Muscle of leg (tissue), 11 donors: ENCODE results near the gene FASN. TPM values are rescaled to one million over a fixed set of nuclear protein-coding genes. Genes with fewer than 3 reads are reported as not detected.

ENCODE experiments used
- DNase-seq: peaks from one replicate; pipeline ENCODE4 v3.0.0; 2013
- H3K27ac ChIP-seq: one replicate; pipeline ENCODE4 v1.5.1; 2013; ENCODE audit warnings: mild to moderate bottlenecking, low read length, control low read depth
- H3K27me3 ChIP-seq: one replicate; pipeline ENCODE4 v1.6.1; 2013; ENCODE audit warnings: low read length; ENCODE audit not compliant: control insufficient read depth, insufficient read depth
- H3K36me3 ChIP-seq: one replicate; pipeline ENCODE4 v1.6.1; 2013; ENCODE audit warnings: low read length; ENCODE audit not compliant: control insufficient read depth, insufficient read depth
- H3K4me1 ChIP-seq: one replicate; pipeline ENCODE4 v1.6.1; 2013; ENCODE audit warnings: low read length; ENCODE audit not compliant: control insufficient read depth, insufficient read depth
- H3K4me3 ChIP-seq: one replicate; pipeline ENCODE4 v1.5.1; 2013; ENCODE audit warnings: low read length, control low read depth
- H3K9me3 ChIP-seq: replicated peaks from 2 replicates; pipeline ENCODE4 v1.6.1; 2013; ENCODE audit warnings: low read depth, low read length; ENCODE audit not compliant: control insufficient read depth
- WGBS: methylation state at CpG from one replicate; pipeline ENCODE4 v1.1.5; 2013; ENCODE audit warnings: missing lambda C conversion rate; ENCODE audit not compliant: insufficient coverage; 5-methylcytosine and 5-hydroxymethylcytosine counted together
- polyA plus RNA-seq, 8 donors: library from polyadenylated mRNA; unstranded; fragments of 120-200 nt; gene quantifications; one replicate each; pipeline versions ENCODE4 v1.2.1 to v1.2.3, GENCODE V29; 2013; ENCODE audit warnings: inconsistent platforms in 1 of 8, low replicate concordance in 1 of 8; ENCODE audit not compliant: insufficient read length in 8 of 8, insufficient read depth in 1 of 8
- total RNA-seq: library from RNA; stranded (reverse); fragments of 120-200 nt; gene quantifications from one replicate; pipeline ENCODE4 v1.2.4, GENCODE V29; 2013

The FASN gene
- total and polyA plus RNA-seq, 9 donors = 15.4 to 53.4 (median 34.2) TPM

- WGBS = 92% methylated on average over 15 of the region's 16 CpGs
Measured at GRCh38 chr17:82049521-82049971, 48.5 kb downstream of the FASN start.

GRCh38 chr17:82049106-82049505, 48.9 kb downstream of the FASN start:
- no peaks in the 10 kb centered on the region for H3K27me3 ChIP-seq
- DNase-seq = no peak
- H3K4me3 ChIP-seq = no peak overlapping the region
- no peak overlapping the region for H3K27ac ChIP-seq
- 67% methylated on average over 3 of the region's 8 CpGs for WGBS
- H3K4me1 ChIP-seq = peaks cover 25% of the 10 kb centered on the region
- peaks cover 51% of the 10 kb centered on the region for H3K36me3 ChIP-seq
- no peaks in the 10 kb centered on the region for H3K9me3 ChIP-seq

More at GRCh38 chr17:82049521-82049971, 48.5 kb downstream of the FASN start:
- Histone ChIP-seq H3K27ac (no peak overlapping the region), H3K27me3 (no peaks in the 10 kb centered on the region), H3K9me3 (no peaks in the 10 kb centered on the region), H3K4me3 (no peak overlapping the region), H3K4me1 (peaks cover 25% of the 10 kb centered on the region), H3K36me3 (peaks cover 56% of the 10 kb centered on the region)
- DNase-seq = no peak

- WGBS = 91% methylated on average over 19 of the region's 20 CpGs
Measured at GRCh38 chr17:82048571-82048971, 49.5 kb downstream of the FASN start.

GRCh38 chr17:82047914-82048570, 50.0 kb downstream of the FASN start:
- H3K9me3 ChIP-seq = no peaks in the 10 kb centered on the region
- WGBS = 85% methylated on average over 19 of the region's 25 CpGs
- no peaks in the 10 kb centered on the region for H3K27me3 ChIP-seq
- H3K4me1 ChIP-seq = peaks cover 20% of the 10 kb centered on the region
- no peak for DNase-seq
- no peak overlapping the region for H3K4me3 ChIP-seq
- H3K27ac ChIP-seq = no peak overlapping the region
- peaks cover 43% of the 10 kb centered on the region for H3K36me3 ChIP-seq

More at GRCh38 chr17:82048571-82048971, 49.5 kb downstream of the FASN start:
- Histone ChIP-seq H3K9me3 (no peaks in the 10 kb centered on the region), H3K36me3 (peaks cover 46% of the 10 kb centered on the region), H3K27me3 (no peaks in the 10 kb centered on the region), H3K4me1 (peaks cover 24% of the 10 kb centered on the region), H3K27ac (no peak overlapping the region), H3K4me3 (no peak overlapping the region)
- DNase-seq = no peak

- Histone ChIP-seq H3K27me3 (no peaks in the 10 kb centered on the region), H3K27ac (no peak overlapping the region), H3K36me3 (peaks cover 43% of the 10 kb centered on the region), H3K9me3 (no peaks in the 10 kb centered on the region), H3K4me1 (peaks cover 14% of the 10 kb centered on the region), H3K4me3 (no peak overlapping the region)
- 85% methylated on average over 24 of the region's 24 CpGs for WGBS
- DNase-seq = no peak
Measured at GRCh38 chr17:82047379-82047778, 50.7 kb downstream of the FASN start.

- DNase-seq = no peak
- peaks cover 43% of the 10 kb centered on the region for H3K36me3 ChIP-seq
- 84% methylated on average over 21 of the region's 21 CpGs for WGBS
- no peaks in the 10 kb centered on the region for H3K27me3 ChIP-seq
- H3K9me3 ChIP-seq = no peaks in the 10 kb centered on the region
- no peak overlapping the region for H3K4me3 ChIP-seq
- H3K4me1 ChIP-seq = peaks cover 11% of the 10 kb centered on the region
- no peak overlapping the region for H3K27ac ChIP-seq
Measured at GRCh38 chr17:82046903-82047302, 51.1 kb downstream of the FASN start.

GRCh38 chr17:82045936-82046484, 52.0 kb downstream of the FASN start:
- H3K36me3 ChIP-seq = peaks cover 43% of the 10 kb centered on the region
- H3K27me3 ChIP-seq = no peaks in the 10 kb centered on the region
- no peaks in the 10 kb centered on the region for H3K9me3 ChIP-seq
- DNase-seq = no peak
- WGBS = 74% methylated on average over 7 of the region's 14 CpGs
- peaks cover 10% of the 10 kb centered on the region for H3K4me1 ChIP-seq
- no peak overlapping the region for H3K27ac ChIP-seq
- no peak overlapping the region for H3K4me3 ChIP-seq

- Histone ChIP-seq H3K27me3 (no peaks in the 10 kb centered on the region), H3K9me3 (no peaks in the 10 kb centered on the region), H3K27ac (no peak overlapping the region), H3K4me1 (no peaks in the 10 kb centered on the region), H3K36me3 (peaks cover 21% of the 10 kb centered on the region), H3K4me3 (no peak overlapping the region)
- WGBS = 48% methylated on average over 13 of the region's 16 CpGs
- no peak for DNase-seq
Measured at GRCh38 chr17:82043507-82043906, 54.5 kb downstream of the FASN start.

GRCh38 chr17:82042649-82043048, 55.4 kb downstream of the FASN start:
- Histone ChIP-seq H3K4me1 (peaks cover 5% of the 10 kb centered on the region), H3K4me3 (no peak overlapping the region), H3K27ac (no peak overlapping the region), H3K27me3 (no peaks in the 10 kb centered on the region), H3K36me3 (peaks cover 13% of the 10 kb centered on the region), H3K9me3 (no peaks in the 10 kb centered on the region)
- WGBS = 79% methylated on average over 7 of the region's 9 CpGs
- no peak for DNase-seq

- WGBS = 56% methylated on average over 6 of the region's 17 CpGs
- no peak overlapping the region for H3K27ac ChIP-seq
- no peak overlapping the region for H3K4me3 ChIP-seq
- DNase-seq = no peak
- no peaks in the 10 kb centered on the region for H3K9me3 ChIP-seq
- no peaks in the 10 kb centered on the region for H3K27me3 ChIP-seq
- peaks cover 13% of the 10 kb centered on the region for H3K4me1 ChIP-seq
- peaks cover 2% of the 10 kb centered on the region for H3K36me3 ChIP-seq
Measured at GRCh38 chr17:82041144-82041814, 56.8 kb downstream of the FASN start.
